Calu3 (cell line): ENCODE measurements around the gene PIGU. TPM values are rescaled to one million over a fixed set of nuclear protein-coding genes. Genes with fewer than 3 reads are reported as not detected.

Experiments
- BruUV-seq: library from RNA; stranded (reverse); fragments of 400-500 nt; replicated peaks from 2 replicates; lab custom pipeline; 2021; lab: Mats Ljungman, UMichigan
- CTCF ChIA-PET: fragments of 300-600 bp; sonication (Branson Sonifier 250); formaldehyde crosslinking; loops from one replicate; lab custom pipeline; 2022; ENCODE audit warnings: antibody characterized with exemption; lab: Charles Lee
- DNase-seq: peaks from one replicate; pipeline ENCODE4 v3.0.0; 2022
- H3K27ac Mint-ChIP-seq: one replicate; pipeline ENCODE4 v1.8.0; 2022; ENCODE audit warnings: mixed read lengths; ENCODE audit not compliant: unreplicated experiment
- H3K27me3 Mint-ChIP-seq: one replicate; pipeline ENCODE4 v1.8.0; 2022; ENCODE audit warnings: mixed read lengths; ENCODE audit not compliant: unreplicated experiment
- H3K36me3 Mint-ChIP-seq: one replicate; pipeline ENCODE4 v1.8.0; 2022; ENCODE audit warnings: mild to moderate bottlenecking, moderate library complexity, mixed read lengths; ENCODE audit not compliant: insufficient read depth, unreplicated experiment
- H3K4me1 Mint-ChIP-seq: one replicate; pipeline ENCODE4 v1.8.0; 2022; ENCODE audit warnings: mild to moderate bottlenecking, low read depth, mixed read lengths; ENCODE audit not compliant: unreplicated experiment
- H3K4me3 Mint-ChIP-seq: one replicate; pipeline ENCODE4 v1.8.0; 2022; ENCODE audit warnings: mild to moderate bottlenecking, low read depth, moderate library complexity, mixed read lengths; ENCODE audit not compliant: unreplicated experiment
- H3K9me3 Mint-ChIP-seq: one replicate; pipeline ENCODE4 v1.8.0; 2022; ENCODE audit warnings: low read depth, mixed read lengths; ENCODE audit not compliant: unreplicated experiment
- intact Hi-C: fragments of 100-400 bp; cut with micrococcal nuclease; formaldehyde crosslinking; loops from one replicate; pipeline ENCODE4 v1.10.0; 2022; ENCODE audit not compliant: unreplicated experiment
- total RNA-seq: library from RNA; stranded (reverse); gene quantifications from 2 replicates; pipeline ENCODE4 v1.2.3, GENCODE V29; 2022
- TF ChIP-seq, protein P1 (sequence below): fragments of 200-600 bp; IDR thresholded peaks from one replicate; pipeline ENCODE4 v1.8.0; 2022; ENCODE audit warnings: antibody characterized with exemption; ENCODE audit not compliant: unreplicated experiment

Gene PIGU
- total RNA-seq, 1 experiment from 2014 or later: 42.8 TPM

DNA sequence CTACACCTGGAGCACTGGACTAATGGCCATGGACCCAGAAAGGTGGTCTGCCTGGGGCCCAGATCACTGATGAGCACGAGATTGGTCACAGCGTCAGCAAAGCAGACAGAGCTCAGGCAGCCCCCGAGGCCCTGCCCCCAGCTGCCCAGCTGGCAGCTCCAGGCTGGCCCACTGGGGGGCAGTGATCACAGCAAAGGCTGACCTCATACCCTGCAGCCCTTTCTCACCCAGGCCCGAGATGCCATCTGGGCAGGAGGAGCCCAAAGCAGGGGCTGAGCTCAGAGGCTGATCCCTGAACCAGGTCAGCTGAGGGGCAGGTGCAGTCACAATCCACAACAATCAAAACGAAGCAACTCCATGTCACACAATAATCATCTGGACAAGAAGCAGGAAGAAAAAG is 114.3 kb downstream of the PIGU start:
- CTCF ChIA-PET: interaction anchor here (0.5 to 2.0 kb wide), 9 partner anchors 9 to 1282 kb away, joined by 3 to 9 read pairs (median 3); partner anchors contain the start of gene DYNLRB1
- peak; percentile 41 for DNase-seq
- intact Hi-C loops: no loop called here
- no TSS peak for BruUV-seq
- H3K9me3 Mint-ChIP-seq: no peaks in the 10 kb centered on the region
- peaks cover 23% of the 10 kb centered on the region for H3K36me3 Mint-ChIP-seq
- TF ChIP-seq, protein P1, sequence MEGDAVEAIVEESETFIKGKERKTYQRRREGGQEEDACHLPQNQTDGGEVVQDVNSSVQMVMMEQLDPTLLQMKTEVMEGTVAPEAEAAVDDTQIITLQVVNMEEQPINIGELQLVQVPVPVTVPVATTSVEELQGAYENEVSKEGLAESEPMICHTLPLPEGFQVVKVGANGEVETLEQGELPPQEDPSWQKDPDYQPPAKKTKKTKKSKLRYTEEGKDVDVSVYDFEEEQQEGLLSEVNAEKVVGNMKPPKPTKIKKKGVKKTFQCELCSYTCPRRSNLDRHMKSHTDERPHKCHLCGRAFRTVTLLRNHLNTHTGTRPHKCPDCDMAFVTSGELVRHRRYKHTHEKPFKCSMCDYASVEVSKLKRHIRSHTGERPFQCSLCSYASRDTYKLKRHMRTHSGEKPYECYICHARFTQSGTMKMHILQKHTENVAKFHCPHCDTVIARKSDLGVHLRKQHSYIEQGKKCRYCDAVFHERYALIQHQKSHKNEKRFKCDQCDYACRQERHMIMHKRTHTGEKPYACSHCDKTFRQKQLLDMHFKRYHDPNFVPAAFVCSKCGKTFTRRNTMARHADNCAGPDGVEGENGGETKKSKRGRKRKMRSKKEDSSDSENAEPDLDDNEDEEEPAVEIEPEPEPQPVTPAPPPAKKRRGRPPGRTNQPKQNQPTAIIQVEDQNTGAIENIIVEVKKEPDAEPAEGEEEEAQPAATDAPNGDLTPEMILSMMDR: peak; percentile 41
- peaks cover 8% of the 10 kb centered on the region for H3K4me1 Mint-ChIP-seq
- H3K4me3 Mint-ChIP-seq: no peak overlapping the region
- H3K27ac Mint-ChIP-seq: no peak overlapping the region
- no peaks in the 10 kb centered on the region for H3K27me3 Mint-ChIP-seq

DNA sequence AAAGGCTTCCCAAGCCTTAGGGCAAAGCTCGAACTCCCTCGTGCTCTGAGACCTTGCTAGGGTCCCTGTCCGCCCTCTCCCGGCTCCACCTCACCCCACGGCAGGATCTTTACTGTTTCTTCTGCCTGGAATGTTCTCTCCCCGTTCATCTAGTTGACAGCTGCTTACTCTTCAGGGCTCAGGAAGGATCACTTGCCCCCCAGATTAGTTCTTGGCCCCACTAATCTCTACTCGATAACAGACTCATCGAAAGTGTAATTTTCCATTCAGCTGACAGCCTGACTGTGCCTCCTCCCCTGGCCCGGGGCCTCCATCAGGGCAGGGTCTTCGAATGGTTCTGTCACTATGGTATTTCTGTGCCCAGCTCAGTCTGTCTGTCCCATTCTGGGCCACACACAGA is 115.2 kb downstream of the PIGU start:
- H3K4me3 Mint-ChIP-seq: no peak overlapping the region

DNA sequence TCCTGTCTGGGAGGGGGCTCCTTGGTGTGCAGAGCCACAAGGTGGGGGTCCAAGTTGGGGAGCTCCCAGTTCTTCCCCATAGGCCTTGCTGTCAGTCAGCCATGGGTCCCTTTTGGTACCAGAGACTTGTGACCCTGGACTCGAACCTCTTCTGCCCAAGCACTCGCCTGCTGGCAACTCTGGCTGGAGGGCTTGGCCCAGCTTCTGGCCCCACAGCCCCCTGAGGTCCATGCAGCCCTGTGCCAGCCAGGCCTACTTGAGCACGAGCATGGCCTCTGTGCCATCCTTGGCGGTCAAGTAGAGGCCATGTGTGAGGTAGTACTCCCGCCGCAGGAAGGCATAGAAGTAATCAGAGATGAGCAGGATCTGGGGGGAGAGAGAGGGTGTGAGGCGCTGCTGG is 116.3 kb downstream of the PIGU start:
- Mint-ChIP-seq H3K27me3 (no peaks in the 10 kb centered on the region), H3K4me3 (no peak overlapping the region), H3K27ac (no peak overlapping the region), H3K9me3 (no peaks in the 10 kb centered on the region), H3K4me1 (peaks cover 15% of the 10 kb centered on the region), H3K36me3 (peaks cover 19% of the 10 kb centered on the region)
- no TSS peak for BruUV-seq
- intact Hi-C loops: no loop called here
- CTCF ChIA-PET: no interaction called here
- TF ChIP-seq, protein P1: no peak
- DNase-seq: no peak

More for the DNA sequence above, 115.2 kb downstream of the PIGU start:
- intact Hi-C loops: no loop called here
- peaks cover 23% of the 10 kb centered on the region for H3K36me3 Mint-ChIP-seq
- H3K9me3 Mint-ChIP-seq: no peaks in the 10 kb centered on the region
- no TSS peak for BruUV-seq
- no peak overlapping the region for H3K27ac Mint-ChIP-seq
- TF ChIP-seq, protein P1: no peak
- DNase-seq: no peak
- no peaks in the 10 kb centered on the region for H3K27me3 Mint-ChIP-seq
- CTCF ChIA-PET: interaction anchor here (0.6 to 2.0 kb wide), 4 partner anchors 46 to 208 kb away, joined by 3 to 9 read pairs (median 6); partner anchors contain the start of gene DYNLRB1
- peaks cover 15% of the 10 kb centered on the region for H3K4me1 Mint-ChIP-seq

DNA sequence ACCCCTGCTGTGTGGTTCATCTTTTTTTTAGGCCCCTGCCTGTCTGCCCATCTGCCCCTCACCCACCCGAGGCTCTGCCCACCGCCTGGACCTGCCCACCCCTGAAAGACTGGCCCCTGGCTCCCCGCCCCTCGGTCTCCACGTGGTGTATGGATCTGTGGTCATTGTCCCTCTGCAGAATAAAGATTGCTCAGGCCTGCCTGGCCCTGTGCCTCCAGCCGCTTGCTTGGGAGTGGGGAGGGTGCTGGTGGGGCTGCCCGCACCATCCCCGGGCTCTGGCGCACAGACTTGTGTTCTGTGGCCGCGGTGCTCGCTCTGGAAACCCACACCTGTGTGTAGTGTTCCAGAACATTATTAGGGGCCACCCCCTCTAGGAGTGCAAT is 116.8 kb downstream of the PIGU start:
- Mint-ChIP-seq H3K27me3 (no peaks in the 10 kb centered on the region), H3K4me3 (no peak overlapping the region), H3K36me3 (peaks cover 19% of the 10 kb centered on the region), H3K27ac (no peak overlapping the region), H3K9me3 (no peaks in the 10 kb centered on the region), H3K4me1 (peaks cover 15% of the 10 kb centered on the region)
- TF ChIP-seq, protein P1: no peak
- CTCF ChIA-PET: interaction anchor here (0.6 kb wide), 1 partner anchor 205 kb away, joined by 3 read pairs; no protein-coding TSS in a partner anchor
- intact Hi-C loops: no loop called here
- DNase-seq: no peak
- no TSS peak for BruUV-seq
